ENCODE data around the gene CTCFL.

GRCh38 chr20:57449398-57450354, 75.3 kb downstream of the CTCFL start:
- no peak for TF ChIP-seq EP300 (IDR thresholded peaks at IDR 0.05)
- TF ChIP-seq, protein P1, sequence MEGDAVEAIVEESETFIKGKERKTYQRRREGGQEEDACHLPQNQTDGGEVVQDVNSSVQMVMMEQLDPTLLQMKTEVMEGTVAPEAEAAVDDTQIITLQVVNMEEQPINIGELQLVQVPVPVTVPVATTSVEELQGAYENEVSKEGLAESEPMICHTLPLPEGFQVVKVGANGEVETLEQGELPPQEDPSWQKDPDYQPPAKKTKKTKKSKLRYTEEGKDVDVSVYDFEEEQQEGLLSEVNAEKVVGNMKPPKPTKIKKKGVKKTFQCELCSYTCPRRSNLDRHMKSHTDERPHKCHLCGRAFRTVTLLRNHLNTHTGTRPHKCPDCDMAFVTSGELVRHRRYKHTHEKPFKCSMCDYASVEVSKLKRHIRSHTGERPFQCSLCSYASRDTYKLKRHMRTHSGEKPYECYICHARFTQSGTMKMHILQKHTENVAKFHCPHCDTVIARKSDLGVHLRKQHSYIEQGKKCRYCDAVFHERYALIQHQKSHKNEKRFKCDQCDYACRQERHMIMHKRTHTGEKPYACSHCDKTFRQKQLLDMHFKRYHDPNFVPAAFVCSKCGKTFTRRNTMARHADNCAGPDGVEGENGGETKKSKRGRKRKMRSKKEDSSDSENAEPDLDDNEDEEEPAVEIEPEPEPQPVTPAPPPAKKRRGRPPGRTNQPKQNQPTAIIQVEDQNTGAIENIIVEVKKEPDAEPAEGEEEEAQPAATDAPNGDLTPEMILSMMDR (IDR thresholded peaks at IDR 0.05) = no peak
